ENCODE results near the gene ZFX. TPM values are rescaled to one million over a fixed set of nuclear protein-coding genes. Genes with fewer than 3 reads are reported as not detected.

Gene ZFX
- total RNA-seq, 4 donors from 2014 or later, result 42.9 to 63.3 (median 57.3) TPM

DNA sequence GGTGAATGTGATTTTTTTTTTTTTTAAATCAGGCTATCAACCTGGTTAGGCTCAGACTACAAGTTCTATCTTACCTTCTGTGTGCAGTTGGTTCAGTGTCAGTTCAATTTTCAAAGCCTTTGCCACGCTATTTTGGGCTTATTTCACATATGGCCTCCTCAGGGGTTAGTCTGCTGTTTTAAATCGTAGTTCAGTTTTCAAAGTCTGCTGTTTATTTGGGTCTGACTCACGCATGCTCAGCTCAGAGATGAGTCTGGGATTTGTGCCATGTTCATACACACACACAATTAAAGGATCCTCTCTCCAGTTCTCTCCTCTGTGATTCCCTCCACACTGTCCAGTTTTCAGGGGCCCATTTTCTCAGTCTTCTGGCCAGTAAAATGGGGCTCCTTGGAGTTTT is 32.3 kb upstream of the ZFX start:
- TF ChIP-seq, protein P1, sequence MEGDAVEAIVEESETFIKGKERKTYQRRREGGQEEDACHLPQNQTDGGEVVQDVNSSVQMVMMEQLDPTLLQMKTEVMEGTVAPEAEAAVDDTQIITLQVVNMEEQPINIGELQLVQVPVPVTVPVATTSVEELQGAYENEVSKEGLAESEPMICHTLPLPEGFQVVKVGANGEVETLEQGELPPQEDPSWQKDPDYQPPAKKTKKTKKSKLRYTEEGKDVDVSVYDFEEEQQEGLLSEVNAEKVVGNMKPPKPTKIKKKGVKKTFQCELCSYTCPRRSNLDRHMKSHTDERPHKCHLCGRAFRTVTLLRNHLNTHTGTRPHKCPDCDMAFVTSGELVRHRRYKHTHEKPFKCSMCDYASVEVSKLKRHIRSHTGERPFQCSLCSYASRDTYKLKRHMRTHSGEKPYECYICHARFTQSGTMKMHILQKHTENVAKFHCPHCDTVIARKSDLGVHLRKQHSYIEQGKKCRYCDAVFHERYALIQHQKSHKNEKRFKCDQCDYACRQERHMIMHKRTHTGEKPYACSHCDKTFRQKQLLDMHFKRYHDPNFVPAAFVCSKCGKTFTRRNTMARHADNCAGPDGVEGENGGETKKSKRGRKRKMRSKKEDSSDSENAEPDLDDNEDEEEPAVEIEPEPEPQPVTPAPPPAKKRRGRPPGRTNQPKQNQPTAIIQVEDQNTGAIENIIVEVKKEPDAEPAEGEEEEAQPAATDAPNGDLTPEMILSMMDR (IDR thresholded peaks at IDR 0.05 in 4 of 5, conservative IDR thresholded peaks at IDR 0.05 in 1 of 5), result no peak
- TF ChIP-seq POLR2A (IDR thresholded peaks at IDR 0.05), result no peak
- intact Hi-C loops (cut with DNase I; ENCODE audit: low total_unique reads), result no loop called here
- H3K27ac ChIP-seq, result peak overlapping the region; percentile 55 to 77 (median 67)
- in situ Hi-C loops (cut with MboI; ENCODE audit: low sequenced_read_pairs in 4 of 4), result no loop called here
- no peaks in the 10 kb centered on the region for H3K9me3 ChIP-seq
- DNase-seq (peak in 1 of 2 donors; percentile 20), ATAC-seq (peak; percentile 86 to 87)
- no peaks in the 10 kb centered on the region for H3K27me3 ChIP-seq
- H3K4me3 ChIP-seq, result no peak overlapping the region
- no peaks in the 10 kb centered on the region for H3K36me3 ChIP-seq
- H3K4me1 ChIP-seq, result peaks cover 0 to 7% of the 10 kb centered on the region in 2 donors

DNA sequence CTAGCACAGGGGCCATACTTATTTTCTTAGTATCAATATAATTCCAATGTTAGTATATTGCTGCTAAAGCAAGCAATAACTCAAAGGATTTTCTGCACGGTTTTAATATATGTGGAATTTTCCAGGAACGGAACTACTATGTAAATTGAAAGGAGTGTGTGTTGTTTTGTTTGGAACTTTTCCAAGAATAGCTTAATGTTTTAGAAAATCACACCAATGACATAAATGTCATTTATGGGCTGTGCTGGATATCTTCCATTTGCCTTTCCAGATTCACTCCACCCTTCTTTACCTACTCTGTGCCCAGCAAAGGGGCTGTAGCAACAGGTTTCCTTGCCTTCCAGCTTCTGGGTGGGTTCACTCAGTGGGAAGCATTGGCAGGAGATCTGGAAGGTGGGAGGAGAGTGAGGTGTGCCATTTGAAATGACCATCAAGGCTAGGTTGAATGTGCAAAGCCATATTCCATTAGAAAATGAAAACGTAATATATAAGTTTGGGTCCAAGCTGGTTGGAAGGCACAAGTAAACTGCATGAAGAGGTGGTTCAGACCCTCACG is 25.2 kb upstream of the ZFX start:
- DNase-seq, result no peak
- Histone ChIP-seq H3K27me3 (no peaks in the 10 kb centered on the region), H3K4me1 (no peaks in the 10 kb centered on the region), H3K27ac (no peak overlapping the region), H3K36me3 (no peaks in the 10 kb centered on the region), H3K4me3 (no peak overlapping the region), H3K9me3 (no peaks in the 10 kb centered on the region)
- in situ Hi-C loops (cut with MboI; ENCODE audit: low sequenced_read_pairs in 4 of 4), result no loop called here
- ATAC-seq, result no peak
- intact Hi-C loops (cut with DNase I; ENCODE audit: low total_unique reads), result no loop called here
- TF ChIP-seq POLR2A (IDR thresholded peaks at IDR 0.05), result no peak
- TF ChIP-seq, protein P1 (IDR thresholded peaks at IDR 0.05 in 4 of 5, conservative IDR thresholded peaks at IDR 0.05 in 1 of 5), result no peak

DNA sequence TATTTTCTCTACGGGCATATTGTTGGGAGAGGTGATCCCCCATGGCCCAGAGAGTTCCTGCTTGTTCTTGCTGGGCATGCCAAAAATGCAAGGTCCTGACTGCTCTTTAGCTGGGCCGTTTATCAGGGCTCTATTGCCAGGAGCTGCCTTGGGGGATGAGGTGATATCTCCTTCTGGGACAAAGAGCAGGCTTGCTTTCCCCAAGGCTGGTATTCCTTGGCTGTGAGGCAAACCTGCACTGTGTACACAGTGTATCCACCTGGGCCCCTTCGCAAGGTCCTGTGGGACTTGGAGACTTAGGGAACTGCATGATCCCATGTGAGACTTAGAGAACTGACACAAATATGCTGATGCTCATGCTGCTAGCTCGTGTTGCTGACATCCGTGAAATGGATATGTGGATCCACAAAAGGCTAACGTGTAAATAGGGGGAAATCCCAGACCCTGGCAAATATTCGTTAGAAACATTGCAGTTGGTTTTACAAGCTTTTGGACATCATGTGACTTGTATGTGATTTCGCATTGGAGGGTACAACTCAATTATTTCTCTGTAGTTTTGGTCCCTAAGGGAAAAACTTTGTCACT is 24.4 kb upstream of the ZFX start:
- Histone ChIP-seq H3K27me3 (no peaks in the 10 kb centered on the region), H3K9me3 (no peaks in the 10 kb centered on the region), H3K27ac (peak overlapping the region in 1 of 4 donors; percentile 4), H3K4me3 (no peak overlapping the region), H3K36me3 (no peaks in the 10 kb centered on the region), H3K4me1 (no peaks in the 10 kb centered on the region)
- no peak for TF ChIP-seq POLR2A (IDR thresholded peaks at IDR 0.05)
- TF ChIP-seq, protein P1 (IDR thresholded peaks at IDR 0.05 in 4 of 5, conservative IDR thresholded peaks at IDR 0.05 in 1 of 5), result no peak
- peak in 1 of 2 donors; percentile 2 for DNase-seq
- in situ Hi-C loops (cut with MboI; ENCODE audit: low sequenced_read_pairs in 4 of 4) (no loop called here), intact Hi-C loops (cut with DNase I; ENCODE audit: low total_unique reads) (no loop called here)
- peak; percentile 46 to 62 for ATAC-seq

DNA sequence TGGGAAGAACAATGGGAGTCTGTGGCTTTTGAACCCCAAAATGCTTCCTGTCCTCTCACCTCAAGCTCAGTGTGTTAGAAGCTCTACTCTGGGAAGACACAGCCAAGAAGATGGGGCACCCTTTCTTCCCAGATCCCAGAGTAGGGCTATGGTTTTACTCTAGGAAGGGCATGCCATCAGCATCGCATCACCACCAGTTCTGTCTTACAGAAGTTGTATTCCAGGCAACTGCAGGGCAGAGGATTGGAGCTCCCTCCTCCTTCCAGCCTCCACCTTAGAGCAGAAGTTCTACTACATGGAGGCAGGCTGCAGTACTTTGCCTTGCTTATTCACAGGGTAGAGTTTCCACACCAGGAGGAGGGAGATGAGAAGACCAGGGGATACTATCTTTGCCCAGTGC is 18.1 kb upstream of the ZFX start:
- ATAC-seq, result no peak
- TF ChIP-seq, protein P1 (IDR thresholded peaks at IDR 0.05 in 4 of 5, conservative IDR thresholded peaks at IDR 0.05 in 1 of 5), result no peak
- TF ChIP-seq POLR2A (IDR thresholded peaks at IDR 0.05), result no peak
- H3K36me3 ChIP-seq, result no peaks in the 10 kb centered on the region
- no peaks in the 10 kb centered on the region for H3K4me1 ChIP-seq
- in situ Hi-C loops (cut with MboI; ENCODE audit: low sequenced_read_pairs in 4 of 4), result no loop called here
- H3K27me3 ChIP-seq, result no peaks in the 10 kb centered on the region
- intact Hi-C loops (cut with DNase I; ENCODE audit: low total_unique reads), result no loop called here
- H3K27ac ChIP-seq, result no peak overlapping the region
- no peaks in the 10 kb centered on the region for H3K9me3 ChIP-seq
- DNase-seq, result no peak
- H3K4me3 ChIP-seq, result no peak overlapping the region
